C1 segment of cervical spinal cord (tissue), 14 donors: ENCODE data around the gene ADRA1B.
A peak's percentile ranks its signal among the peaks of the same experiment; 100 is the strongest.

Experiments
- DNase-seq, 14 donors: peaks; one replicate each; lab custom pipeline; 2025; lab: John Stamatoyannopoulos, UW

The ADRA1B gene

GRCh38 chr5:159928122-159928909 is 12.0 kb downstream of the ADRA1B start:
- DNase-seq = peak in 2 of 14 donors; percentile 9

GRCh38 chr5:159929176-159929575 is 12.9 kb downstream of the ADRA1B start:
- no peak for DNase-seq

- no peak for DNase-seq
These were observed 17.5 kb downstream of the ADRA1B start for GRCh38 chr5:159933531-159934485.

GRCh38 chr5:159935946-159936345 is 19.7 kb downstream of the ADRA1B start:
- DNase-seq = no peak

- DNase-seq = peak in 1 of 14 donors; percentile 13
These were observed 20.5 kb downstream of the ADRA1B start for GRCh38 chr5:159936686-159937329.

- no peak for DNase-seq
These were observed 21.3 kb downstream of the ADRA1B start for GRCh38 chr5:159937580-159937979.

- no peak for DNase-seq
These were observed 27.0 kb downstream of the ADRA1B start for GRCh38 chr5:159943326-159943725.

- DNase-seq = no peak
These were observed 27.8 kb downstream of the ADRA1B start for GRCh38 chr5:159944056-159944600.

- no peak for DNase-seq
These were observed 29.1 kb downstream of the ADRA1B start for GRCh38 chr5:159945359-159945758.

- no peak for DNase-seq
These were observed 31.6 kb downstream of the ADRA1B start for GRCh38 chr5:159947708-159948358.

GRCh38 chr5:159951387-159951786 is 35.1 kb downstream of the ADRA1B start:
- no peak for DNase-seq

GRCh38 chr5:159951834-159952233 is 35.6 kb downstream of the ADRA1B start:
- no peak for DNase-seq

GRCh38 chr5:159953609-159954008 is 37.3 kb downstream of the ADRA1B start:
- DNase-seq = no peak

- no peak for DNase-seq
These were observed 38.9 kb downstream of the ADRA1B start for GRCh38 chr5:159955056-159955624.

- no peak for DNase-seq
These were observed 39.8 kb downstream of the ADRA1B start for GRCh38 chr5:159956074-159956473.

- DNase-seq = no peak
These were observed 45.2 kb downstream of the ADRA1B start for GRCh38 chr5:159961176-159962160.

- no peak for DNase-seq
These were observed 45.9 kb downstream of the ADRA1B start for GRCh38 chr5:159962214-159962613.

- DNase-seq = no peak
These were observed 47.7 kb downstream of the ADRA1B start for GRCh38 chr5:159963935-159964334.

- DNase-seq = peak in 2 of 14 donors; percentile 5 to 21
These were observed 49.0 kb downstream of the ADRA1B start for GRCh38 chr5:159965031-159965837.
